ENCODE data around the gene BRCC3. TPM values are rescaled to one million over a fixed set of nuclear protein-coding genes. Genes with fewer than 3 reads are reported as not detected.

BRCC3 gene
- total RNA-seq, 6 experiments from 2014 or later = 24.5 to 27.8 (median 26.0) TPM

GRCh38 chrX:155094468-155095061 lies 23.3 kb downstream of the BRCC3 start:
- Mint-ChIP-seq H3K27me3 (ENCODE audit: insufficient read depth) (no peaks in the 10 kb centered on the region), H3K4me1 (ENCODE audit: low read depth) (no peaks in the 10 kb centered on the region), H3K4me3 (no peak overlapping the region), H3K27ac (no peak overlapping the region), H3K36me3 (ENCODE audit: low read depth) (no peaks in the 10 kb centered on the region; the same call in 1 of the 2 replicates), H3K9me3 (no peaks in the 10 kb centered on the region)
- DNase-seq = no peak
- TF ChIP-seq CTCF (IDR thresholded peaks at IDR 0.05) = peak; percentile 82

- Mint-ChIP-seq H3K4me3 (no peak overlapping the region), H3K27me3 (ENCODE audit: insufficient read depth) (no peaks in the 10 kb centered on the region), H3K27ac (no peak overlapping the region), H3K36me3 (ENCODE audit: low read depth) (no peaks in the 10 kb centered on the region), H3K4me1 (ENCODE audit: low read depth) (peaks cover 5% of the 10 kb centered on the region; the same call in 1 of the 2 replicates), H3K9me3 (no peaks in the 10 kb centered on the region)
- TF ChIP-seq CTCF (IDR thresholded peaks at IDR 0.05) = no peak
- no peak for DNase-seq
Measured at GRCh38 chrX:155105919-155106318, 34.6 kb downstream of the BRCC3 start.

GRCh38 chrX:155108427-155108826 lies 37.1 kb downstream of the BRCC3 start:
- Mint-ChIP-seq H3K9me3 (no peaks in the 10 kb centered on the region), H3K4me1 (ENCODE audit: low read depth) (peaks cover 5% of the 10 kb centered on the region; the same call in 1 of the 2 replicates), H3K27ac (no peak overlapping the region), H3K36me3 (ENCODE audit: low read depth) (peaks cover 3% of the 10 kb centered on the region; the same call in 1 of the 2 replicates), H3K27me3 (ENCODE audit: insufficient read depth) (no peaks in the 10 kb centered on the region), H3K4me3 (no peak overlapping the region)
- no peak for DNase-seq
- no peak for TF ChIP-seq CTCF (IDR thresholded peaks at IDR 0.05)

- H3K36me3 Mint-ChIP-seq (ENCODE audit: low read depth) = peaks cover 3% of the 10 kb centered on the region
- no peak overlapping the region for H3K4me3 Mint-ChIP-seq
- no peak for TF ChIP-seq CTCF (IDR thresholded peaks at IDR 0.05)
- DNase-seq = no peak
- H3K27ac Mint-ChIP-seq = no peak overlapping the region
- peaks cover 5% of the 10 kb centered on the region; the same call in 1 of the 2 replicates for H3K4me1 Mint-ChIP-seq (ENCODE audit: low read depth)
- no peaks in the 10 kb centered on the region for H3K9me3 Mint-ChIP-seq
- H3K27me3 Mint-ChIP-seq (ENCODE audit: insufficient read depth) = no peaks in the 10 kb centered on the region
Measured at GRCh38 chrX:155112171-155112570, 40.9 kb downstream of the BRCC3 start.

GRCh38 chrX:155113097-155113496 lies 41.8 kb downstream of the BRCC3 start:
- DNase-seq = no peak
- Mint-ChIP-seq H3K27me3 (ENCODE audit: insufficient read depth) (no peaks in the 10 kb centered on the region), H3K4me1 (ENCODE audit: low read depth) (peaks cover 5% of the 10 kb centered on the region; the same call in 1 of the 2 replicates), H3K9me3 (no peaks in the 10 kb centered on the region), H3K36me3 (ENCODE audit: low read depth) (peaks cover 3% of the 10 kb centered on the region), H3K27ac (no peak overlapping the region), H3K4me3 (no peak overlapping the region)
- TF ChIP-seq CTCF (IDR thresholded peaks at IDR 0.05) = no peak

All from HFFc6 (cell line).